Epithelial cell of proximal tubule (primary cell): ENCODE results near the gene MIPOL1. TPM values are rescaled to one million over a fixed set of nuclear protein-coding genes. Genes with fewer than 3 reads are reported as not detected.
"Not testable (repeated sequence)": the region's sequence is repeated elsewhere in the genome, so short reads cannot be mapped to it uniquely, and the experiment has no call there.

Source experiments
- DNase-seq: peaks from one replicate; pipeline ENCODE4 v3.0.0-alpha.2; 2011; ENCODE audit warnings: low read depth
- H3K4me3 ChIP-seq: 2 replicates; pipeline ENCODE4 v1.5.1; 2011; ENCODE audit warnings: low read depth, mild to moderate bottlenecking, low read length
- CTCF ChIP-seq: conservative IDR thresholded peaks from 2 replicates; pipeline ENCODE4 v1.5.1; 2012; ENCODE audit warnings: low read depth, mild to moderate bottlenecking, low read length
- total RNA-seq: library from RNA; depleted of rRNA; stranded (reverse); fragments of >200 nt; gene quantifications from 2 replicates; pipeline ENCODE4 v1.2.3, GENCODE V29; 2015

The MIPOL1 gene
- total RNA-seq, 1 donor from 2014 or later: 5.7 TPM

- TF ChIP-seq CTCF: no peak
- no peak overlapping the region for H3K4me3 ChIP-seq
- no peak for DNase-seq
These were observed 259.6 kb downstream of the MIPOL1 start for GRCh38 chr14:37457334-37457733.

DNA sequence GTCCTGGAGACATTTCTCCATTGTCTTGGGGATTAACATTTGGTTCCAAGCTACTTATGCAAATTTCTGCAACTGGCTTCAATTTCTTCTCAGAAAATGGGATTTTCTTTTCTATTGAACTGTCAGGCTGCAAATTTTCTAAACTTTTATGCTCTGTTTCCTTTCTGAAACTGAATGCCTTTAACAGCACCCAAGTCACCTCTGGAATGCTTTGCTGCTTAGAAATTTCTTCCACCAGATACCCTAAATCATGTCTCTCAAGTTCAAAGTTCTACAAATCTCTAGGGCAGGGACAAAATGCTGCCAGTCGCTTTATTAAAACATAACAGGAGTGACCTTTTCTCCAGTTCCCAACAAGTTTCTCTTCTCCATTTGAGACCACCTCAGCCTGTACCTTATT is 264.7 kb downstream of the MIPOL1 start:
- DNase-seq, H3K4me3 ChIP-seq: not testable (repeated sequence)

- no peak overlapping the region for H3K4me3 ChIP-seq
- DNase-seq: no peak
- TF ChIP-seq CTCF: no peak
These were observed 266.6 kb downstream of the MIPOL1 start for GRCh38 chr14:37464192-37464858.

DNA sequence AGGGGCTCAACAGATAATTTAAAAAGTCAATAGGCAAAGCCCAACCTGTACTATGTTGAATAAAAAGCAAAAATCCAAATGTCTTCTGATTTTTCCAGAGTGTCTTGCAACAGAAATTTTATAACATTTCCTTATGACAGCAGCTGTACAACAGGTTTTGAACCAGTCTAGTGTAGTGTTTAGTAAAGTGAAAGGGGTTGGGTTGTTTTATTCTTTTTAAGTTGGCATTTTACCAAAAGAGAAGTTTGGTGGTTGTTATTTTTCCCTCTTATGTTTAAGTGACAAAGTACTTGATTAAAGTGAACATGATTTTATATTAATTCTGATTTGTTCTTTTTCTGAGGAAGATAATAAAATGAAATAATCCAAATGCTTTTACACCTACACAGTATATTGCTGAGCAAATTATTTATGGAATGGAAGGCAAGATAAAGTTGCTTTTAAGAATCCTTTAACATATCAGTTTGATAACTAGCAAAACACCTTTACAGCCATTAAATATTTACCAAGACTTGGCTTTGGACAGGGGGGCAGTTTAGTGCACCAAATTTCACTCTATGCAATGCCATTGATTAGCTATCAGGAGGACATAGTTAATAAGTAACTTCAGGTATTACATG is 268.4 kb downstream of the MIPOL1 start:
- no peak for TF ChIP-seq CTCF

DNA sequence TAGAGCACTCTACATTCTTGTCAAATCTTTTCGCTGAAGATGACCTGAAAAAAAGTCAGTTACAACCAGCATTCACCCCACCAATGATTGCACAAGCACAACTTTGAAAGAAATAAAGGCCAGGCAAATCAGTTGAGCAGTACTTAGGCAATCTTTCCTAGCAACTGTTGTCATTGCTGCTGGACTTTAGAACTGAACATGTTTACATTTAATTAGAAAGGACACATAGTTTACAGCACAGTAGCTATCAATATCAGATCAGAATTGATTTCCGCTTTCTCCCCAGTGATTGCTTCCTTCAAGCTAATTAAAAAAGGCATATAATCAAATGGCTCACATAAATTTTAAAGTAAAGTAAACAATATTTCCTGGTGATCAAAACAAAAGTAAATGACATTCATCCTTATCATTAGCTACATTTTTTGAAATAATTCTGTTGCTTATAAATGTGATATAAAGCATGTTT is 268.9 kb downstream of the MIPOL1 start:
- no peak for TF ChIP-seq CTCF
- peak; percentile 6 for DNase-seq
- no peak overlapping the region for H3K4me3 ChIP-seq

More for the DNA sequence above, 268.4 kb downstream of the MIPOL1 start:
- no peak overlapping the region for H3K4me3 ChIP-seq
- DNase-seq: no peak

- H3K4me3 ChIP-seq: no peak overlapping the region
- no peak for DNase-seq
- no peak for TF ChIP-seq CTCF
These were observed 271.9 kb downstream of the MIPOL1 start for GRCh38 chr14:37469650-37470049.

DNA sequence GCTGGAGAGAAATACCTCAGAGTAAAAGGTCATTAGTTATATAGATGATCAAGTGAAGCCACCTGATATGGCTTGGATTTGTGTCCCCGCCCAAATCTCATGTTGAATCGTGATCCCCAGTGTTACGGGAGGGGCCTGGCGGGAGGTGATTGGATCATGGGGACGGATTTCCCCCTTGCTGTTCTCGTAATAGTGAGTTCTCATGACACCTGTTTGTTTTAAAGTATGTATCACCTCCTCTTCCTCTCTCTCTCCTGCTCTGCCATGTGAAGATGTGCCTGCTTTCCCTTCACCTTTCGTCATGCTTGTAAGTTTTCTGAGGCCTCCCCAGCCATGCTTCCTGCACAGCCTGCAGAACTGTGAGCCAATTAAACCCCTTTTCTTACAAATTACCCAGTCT is 272.5 kb downstream of the MIPOL1 start:
- no peak for TF ChIP-seq CTCF
- no peak for DNase-seq
- no peak overlapping the region for H3K4me3 ChIP-seq
